H1 (cell line): ENCODE results near the gene MICOS13. TPM values are rescaled to one million over a fixed set of nuclear protein-coding genes. Genes with fewer than 3 reads are reported as not detected.

ENCODE experiments used
- RFX5 ChIP-seq: IDR thresholded peaks from 2 replicates; pipeline ENCODE4 v1.6.1; 2011; ENCODE audit warnings: low read depth, low read length, improper control_type of control experiment, borderline replicate concordance
- polyA plus RNA-seq, 7 experiments: library from polyadenylated mRNA; depleted of rRNA in 3 of 7; stranded (reverse) in 5 of 7; unstranded in 2 of 7; fragments of >200 nt in 5 of 7; fragments of 200-250 nt in 2 of 7; gene quantifications; 1 replicate in 5 of 7; 2 replicates in 1 of 7; 4 replicates in 1 of 7; pipeline versions ENCODE4 v1.2.1 to v1.2.3, GENCODE V29; 2011 to 2013; ENCODE audit warnings: missing spikeins in 2 of 7, mixed read lengths in 2 of 7
- total RNA-seq: library from RNA; stranded (reverse); fragmentation: NEBNext Ultra II Directional; extraction: Animal tissue kit (Norgen Biotek cat#: 25700); gene quantifications from 2 replicates; pipeline ENCODE4 v1.2.1, GENCODE V29; 2021
- TF ChIP-seq, protein P1 (sequence below): fragments of 300-600 bp; sonication (generic); IDR thresholded peaks from 2 replicates; pipeline ENCODE4 v1.7.1; 2012; ENCODE audit warnings: low read length, moderate library complexity, mild to moderate bottlenecking, inconsistent platforms; ENCODE audit not compliant: insufficient replicate concordance

MICOS13 gene
- total and polyA plus RNA-seq, 2 of the 8 experiments (the other 6 are each of a cell fraction or from before 2014, with no cell fraction given), result 17.3 to 36.1 TPM

DNA sequence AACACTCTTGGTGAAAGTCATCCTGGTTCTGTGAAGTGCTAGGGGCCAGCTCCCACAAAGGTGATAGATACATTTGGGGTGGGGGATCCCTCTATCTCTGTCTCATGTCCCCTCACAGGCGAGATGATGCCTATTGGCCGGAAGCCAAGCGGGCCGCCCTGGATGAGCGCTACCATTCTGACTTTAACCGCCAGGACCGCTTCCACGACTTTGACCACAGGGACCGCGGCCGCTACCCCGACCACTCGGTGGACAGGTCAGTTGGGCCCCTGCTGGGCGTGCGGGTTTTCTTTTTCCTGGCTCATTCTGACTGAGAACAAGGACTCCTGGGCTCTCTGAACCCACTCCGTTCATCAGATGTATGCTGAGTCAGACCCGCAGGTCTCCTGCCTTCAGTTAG is 16.4 kb downstream of the MICOS13 start (continued):
- TF ChIP-seq, protein P1, sequence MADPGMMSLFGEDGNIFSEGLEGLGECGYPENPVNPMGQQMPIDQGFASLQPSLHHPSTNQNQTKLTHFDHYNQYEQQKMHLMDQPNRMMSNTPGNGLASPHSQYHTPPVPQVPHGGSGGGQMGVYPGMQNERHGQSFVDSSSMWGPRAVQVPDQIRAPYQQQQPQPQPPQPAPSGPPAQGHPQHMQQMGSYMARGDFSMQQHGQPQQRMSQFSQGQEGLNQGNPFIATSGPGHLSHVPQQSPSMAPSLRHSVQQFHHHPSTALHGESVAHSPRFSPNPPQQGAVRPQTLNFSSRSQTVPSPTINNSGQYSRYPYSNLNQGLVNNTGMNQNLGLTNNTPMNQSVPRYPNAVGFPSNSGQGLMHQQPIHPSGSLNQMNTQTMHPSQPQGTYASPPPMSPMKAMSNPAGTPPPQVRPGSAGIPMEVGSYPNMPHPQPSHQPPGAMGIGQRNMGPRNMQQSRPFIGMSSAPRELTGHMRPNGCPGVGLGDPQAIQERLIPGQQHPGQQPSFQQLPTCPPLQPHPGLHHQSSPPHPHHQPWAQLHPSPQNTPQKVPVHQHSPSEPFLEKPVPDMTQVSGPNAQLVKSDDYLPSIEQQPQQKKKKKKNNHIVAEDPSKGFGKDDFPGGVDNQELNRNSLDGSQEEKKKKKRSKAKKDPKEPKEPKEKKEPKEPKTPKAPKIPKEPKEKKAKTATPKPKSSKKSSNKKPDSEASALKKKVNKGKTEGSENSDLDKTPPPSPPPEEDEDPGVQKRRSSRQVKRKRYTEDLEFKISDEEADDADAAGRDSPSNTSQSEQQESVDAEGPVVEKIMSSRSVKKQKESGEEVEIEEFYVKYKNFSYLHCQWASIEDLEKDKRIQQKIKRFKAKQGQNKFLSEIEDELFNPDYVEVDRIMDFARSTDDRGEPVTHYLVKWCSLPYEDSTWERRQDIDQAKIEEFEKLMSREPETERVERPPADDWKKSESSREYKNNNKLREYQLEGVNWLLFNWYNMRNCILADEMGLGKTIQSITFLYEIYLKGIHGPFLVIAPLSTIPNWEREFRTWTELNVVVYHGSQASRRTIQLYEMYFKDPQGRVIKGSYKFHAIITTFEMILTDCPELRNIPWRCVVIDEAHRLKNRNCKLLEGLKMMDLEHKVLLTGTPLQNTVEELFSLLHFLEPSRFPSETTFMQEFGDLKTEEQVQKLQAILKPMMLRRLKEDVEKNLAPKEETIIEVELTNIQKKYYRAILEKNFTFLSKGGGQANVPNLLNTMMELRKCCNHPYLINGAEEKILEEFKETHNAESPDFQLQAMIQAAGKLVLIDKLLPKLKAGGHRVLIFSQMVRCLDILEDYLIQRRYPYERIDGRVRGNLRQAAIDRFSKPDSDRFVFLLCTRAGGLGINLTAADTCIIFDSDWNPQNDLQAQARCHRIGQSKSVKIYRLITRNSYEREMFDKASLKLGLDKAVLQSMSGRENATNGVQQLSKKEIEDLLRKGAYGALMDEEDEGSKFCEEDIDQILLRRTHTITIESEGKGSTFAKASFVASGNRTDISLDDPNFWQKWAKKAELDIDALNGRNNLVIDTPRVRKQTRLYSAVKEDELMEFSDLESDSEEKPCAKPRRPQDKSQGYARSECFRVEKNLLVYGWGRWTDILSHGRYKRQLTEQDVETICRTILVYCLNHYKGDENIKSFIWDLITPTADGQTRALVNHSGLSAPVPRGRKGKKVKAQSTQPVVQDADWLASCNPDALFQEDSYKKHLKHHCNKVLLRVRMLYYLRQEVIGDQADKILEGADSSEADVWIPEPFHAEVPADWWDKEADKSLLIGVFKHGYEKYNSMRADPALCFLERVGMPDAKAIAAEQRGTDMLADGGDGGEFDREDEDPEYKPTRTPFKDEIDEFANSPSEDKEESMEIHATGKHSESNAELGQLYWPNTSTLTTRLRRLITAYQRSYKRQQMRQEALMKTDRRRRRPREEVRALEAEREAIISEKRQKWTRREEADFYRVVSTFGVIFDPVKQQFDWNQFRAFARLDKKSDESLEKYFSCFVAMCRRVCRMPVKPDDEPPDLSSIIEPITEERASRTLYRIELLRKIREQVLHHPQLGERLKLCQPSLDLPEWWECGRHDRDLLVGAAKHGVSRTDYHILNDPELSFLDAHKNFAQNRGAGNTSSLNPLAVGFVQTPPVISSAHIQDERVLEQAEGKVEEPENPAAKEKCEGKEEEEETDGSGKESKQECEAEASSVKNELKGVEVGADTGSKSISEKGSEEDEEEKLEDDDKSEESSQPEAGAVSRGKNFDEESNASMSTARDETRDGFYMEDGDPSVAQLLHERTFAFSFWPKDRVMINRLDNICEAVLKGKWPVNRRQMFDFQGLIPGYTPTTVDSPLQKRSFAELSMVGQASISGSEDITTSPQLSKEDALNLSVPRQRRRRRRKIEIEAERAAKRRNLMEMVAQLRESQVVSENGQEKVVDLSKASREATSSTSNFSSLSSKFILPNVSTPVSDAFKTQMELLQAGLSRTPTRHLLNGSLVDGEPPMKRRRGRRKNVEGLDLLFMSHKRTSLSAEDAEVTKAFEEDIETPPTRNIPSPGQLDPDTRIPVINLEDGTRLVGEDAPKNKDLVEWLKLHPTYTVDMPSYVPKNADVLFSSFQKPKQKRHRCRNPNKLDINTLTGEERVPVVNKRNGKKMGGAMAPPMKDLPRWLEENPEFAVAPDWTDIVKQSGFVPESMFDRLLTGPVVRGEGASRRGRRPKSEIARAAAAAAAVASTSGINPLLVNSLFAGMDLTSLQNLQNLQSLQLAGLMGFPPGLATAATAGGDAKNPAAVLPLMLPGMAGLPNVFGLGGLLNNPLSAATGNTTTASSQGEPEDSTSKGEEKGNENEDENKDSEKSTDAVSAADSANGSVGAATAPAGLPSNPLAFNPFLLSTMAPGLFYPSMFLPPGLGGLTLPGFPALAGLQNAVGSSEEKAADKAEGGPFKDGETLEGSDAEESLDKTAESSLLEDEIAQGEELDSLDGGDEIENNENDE, result no peak
- no peak for TF ChIP-seq RFX5
